Heart left ventricle (tissue), 16 donors: ENCODE results near the gene SHLD1. TPM values are rescaled to one million over a fixed set of nuclear protein-coding genes. Genes with fewer than 3 reads are reported as not detected.
A peak's percentile ranks its signal among the peaks of the same experiment; 100 is the strongest.
"Not testable (repeated sequence)": the region's sequence is repeated elsewhere in the genome, so short reads cannot be mapped to it uniquely, and the experiment has no call there.

Source experiments
- ATAC-seq, 4 donors: fragments of 200-7000 bp; cut with Tn5 transposase; one replicate each; pipeline ENCODE4 v1.9.1; 2020 to 2022; ENCODE audit warnings: moderate library complexity in 4 of 4, mild to moderate bottlenecking in 3 of 4, moderate number of reproducible peaks in 1 of 4
- DNase-seq, 5 donors: peaks; one replicate each; pipeline ENCODE4 v3.0.0-alpha.2; 2020
- H3K27ac ChIP-seq, 12 donors: fragments of 200-600 bp; sonication (generic) in 4 of 12; one replicate each; pipeline versions ENCODE4 v1.5.0 to v1.8.0; 2016 to 2022; ENCODE audit warnings: mild to moderate bottlenecking in 2 of 12
- H3K27me3 ChIP-seq, 9 donors: fragments of 200-600 bp; sonication (generic) in 2 of 9; one replicate each; pipeline versions ENCODE4 v1.5.1 to v1.8.0; 2016 to 2022; ENCODE audit warnings: mild to moderate bottlenecking in 3 of 9
- H3K36me3 ChIP-seq, 9 donors: fragments of 200-600 bp; sonication (generic) in 2 of 9; one replicate each; pipeline versions ENCODE4 v1.5.0 to v1.8.0; 2018 to 2022; ENCODE audit warnings: mild to moderate bottlenecking in 2 of 9
- H3K4me1 ChIP-seq, 12 donors: fragments of 200-600 bp; sonication (generic) in 4 of 12; one replicate each; pipeline versions ENCODE4 v1.5.0 to v1.8.0; 2016 to 2022; ENCODE audit warnings: mild to moderate bottlenecking in 3 of 12
- H3K4me3 ChIP-seq, 12 donors: fragments of 200-600 bp; sonication (generic) in 4 of 12; one replicate each; pipeline versions ENCODE4 v1.5.0 to v1.8.0; 2017 to 2022; ENCODE audit warnings: mild to moderate bottlenecking in 9 of 12, moderate library complexity in 4 of 12
- H3K9me3 ChIP-seq, 12 donors: fragments of 200-600 bp; sonication (generic) in 4 of 12; one replicate each; pipeline versions ENCODE4 v1.5.0 to v1.8.0; 2016 to 2022; ENCODE audit warnings: mild to moderate bottlenecking in 1 of 12
- CTCF ChIP-seq, 12 donors: fragments of 200-600 bp; sonication (generic) in 4 of 12; IDR thresholded peaks; one replicate each; pipeline versions ENCODE4 v1.5.0 to v1.8.0; 2018 to 2022; ENCODE audit warnings: antibody characterized with exemption in 12 of 12, mild to moderate bottlenecking in 5 of 12
- POLR2A ChIP-seq, 2 donors: fragments of 450-650 bp; IDR thresholded peaks; one replicate each; pipeline ENCODE4 v1.6.1; 2017; ENCODE audit warnings: antibody characterized with exemption in 2 of 2, mild to moderate bottlenecking in 2 of 2, moderate library complexity in 2 of 2
- WGBS, 4 donors: extraction: QIAGEN DNeasy Blood & Tissue Kit in 2 of 4; methylation state at CpG; one replicate each; pipeline versions ENCODE4 v1.1.5 to v1.1.7; 2013 to 2018; 5-methylcytosine and 5-hydroxymethylcytosine counted together
- intact Hi-C, 10 donors: fragments of 100-400 bp; cut with DNase I; formaldehyde crosslinking; loops; one replicate each; pipeline versions ENCODE4 v1.11.1 to v1.14.2; 2022
- polyA plus RNA-seq, 2 donors: library from polyadenylated mRNA; stranded (reverse); fragments of 200-250 nt; gene quantifications; one replicate each; pipeline ENCODE4 v1.2.3, GENCODE V29; 2013
- total RNA-seq, 9 donors: library from RNA; depleted of rRNA in 2 of 9; stranded (reverse); fragments of >200 nt in 2 of 9; fragmentation: NEBNext Ultra II Directional in 3 of 9; extraction: Animal tissue kit (Norgen Biotek cat#: 25700) in 3 of 9; gene quantifications; one replicate each; pipeline versions ENCODE4 v1.1.0 to v1.2.4, GENCODE V29; 2016 to 2023
- donor health status: ischemic (EF 13 %, LVEDD 7.1; RV severe dilation, severe dysfunction).
- donor health status: healthy with polysubstance abuse.
- donor health status: DM: no; HTN: yes; CAD: no.
- donor health status: DM: no; HTN: no; CAD: no.
- donor health status: ischemic (EF 25% LVEDD 6.9; RV normal size, moderate dysfunction).
- donor health status: ischemic (EF 25% LVEDD 5.7; RV mildly dilated, moderate dysfunction).
- donor health status: healthy.
- donor health status: DM: yes; HTN: yes; CAD: no.
- donor health status: ischemic (EF 35%, LVEDD 5.7; RV mildly dilated, moderate dysfunction).
- donor health status: nonischemic (EF 11% LVEDD 7.7; RV severe dilation, severe dysfunction).
- donor health status: DM: yes; HTN: yes; CAD: no.
- donor health status: PGD.
- donor health status: ischemic (EF 29% LVEDD 5.4; RV normal size, mild dysfunction).
- donor health status: nonischemic (EF 23%, LVEDD 6.1; RV moderate dilation, normal function).

SHLD1 gene
- total and polyA plus RNA-seq, 11 donors, result 0.94 to 7.1 (median 5.6) TPM

- H3K9me3 ChIP-seq, result no peaks in the 10 kb centered on the region
- whole genome bisulfite sequencing, 4 donors, result 78 to 86% (median 81%) methylated on average over 7 of the region's 7 CpGs
- ATAC-seq, result no peak
Measured at GRCh38 chr20:5797843-5798462, 47.8 kb downstream of the SHLD1 start.

DNA sequence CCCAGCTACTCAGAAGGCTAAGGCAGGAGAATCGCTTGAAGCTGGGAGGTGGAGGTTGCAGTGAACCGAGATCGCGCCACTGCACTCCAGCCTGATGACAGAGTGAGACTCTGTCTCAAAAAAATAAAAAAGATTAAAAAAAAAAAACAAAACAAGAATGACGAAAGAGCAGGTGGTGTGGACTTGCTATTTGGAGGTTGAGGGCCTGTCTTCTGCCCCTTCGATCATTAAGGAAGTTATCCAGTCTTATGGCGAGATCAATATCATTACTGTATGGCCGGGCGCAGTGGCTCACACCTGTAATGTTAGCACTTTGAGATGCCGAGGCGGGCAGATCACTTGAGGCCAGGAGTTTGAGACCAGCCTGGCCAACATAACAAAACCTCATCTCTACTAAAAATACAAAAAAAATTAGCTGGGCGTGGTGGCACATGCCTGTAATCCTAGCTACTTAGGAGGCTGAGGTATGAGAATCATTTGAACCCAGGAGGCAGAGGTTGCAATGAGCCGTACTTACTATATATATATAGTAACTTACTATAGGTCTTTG, 53.6 kb downstream of the SHLD1 start:
- intact Hi-C loops, result loop anchor here in 2 of 10 donors (10.0 kb wide), 1 partner anchor 131 kb away; no protein-coding TSS in a partner anchor
- ATAC-seq, H3K9me3 ChIP-seq, H3K27me3 ChIP-seq, H3K4me3 ChIP-seq, DNase-seq, H3K36me3 ChIP-seq, H3K27ac ChIP-seq: not testable (repeated sequence)
- WGBS, 4 donors, result 92 to 96% (median 95%) methylated on average over 13 of the region's 13 CpGs
- peaks cover 0 to 24% (median 10%) of the 10 kb centered on the region in 12 donors for H3K4me1 ChIP-seq

More at GRCh38 chr20:5797843-5798462, 47.8 kb downstream of the SHLD1 start:
- Histone ChIP-seq H3K4me1 (no peaks in the 10 kb centered on the region), H3K36me3 (peaks cover 0 to 9% (median 0%) of the 10 kb centered on the region in 9 donors), H3K27ac (no peak overlapping the region), H3K27me3 (no peaks in the 10 kb centered on the region), H3K4me3 (no peak overlapping the region)
- no peak for DNase-seq
- intact Hi-C loops, result loop anchor here in 1 of 10 donors (10.0 kb wide), 1 partner anchor 277 kb away; no protein-coding TSS in a partner anchor
- TF ChIP-seq POLR2A (IDR thresholded peaks at IDR 0.05) (no peak), CTCF (IDR thresholded peaks at IDR 0.05) (no peak)

GRCh38 chr20:5806457-5807263, 56.5 kb downstream of the SHLD1 start:
- intact Hi-C loops, result loop anchor here in 4 of 10 donors (2.0 to 10.0 kb wide), 3 partner anchors 126 to 128 kb away; no protein-coding TSS in a partner anchor
- Histone ChIP-seq H3K9me3 (no peaks in the 10 kb centered on the region), H3K27ac (no peak overlapping the region), H3K4me3 (no peak overlapping the region), H3K4me1 (peaks cover 0 to 24% (median 10%) of the 10 kb centered on the region in 12 donors), H3K27me3 (no peaks in the 10 kb centered on the region), H3K36me3 (no peaks in the 10 kb centered on the region)
- ATAC-seq, result peak; percentile 49 to 70 (median 60)
- DNase-seq, result peak in 1 of 5 donors; percentile 31
- TF ChIP-seq CTCF (IDR thresholded peaks at IDR 0.05) (peak in 6 of 12 donors; percentile 9 to 34 (median 20)), POLR2A (IDR thresholded peaks at IDR 0.05) (no peak)
- 65 to 81% (median 69%) methylated on average over 7 of the region's 7 CpGs for WGBS, 4 donors

DNA sequence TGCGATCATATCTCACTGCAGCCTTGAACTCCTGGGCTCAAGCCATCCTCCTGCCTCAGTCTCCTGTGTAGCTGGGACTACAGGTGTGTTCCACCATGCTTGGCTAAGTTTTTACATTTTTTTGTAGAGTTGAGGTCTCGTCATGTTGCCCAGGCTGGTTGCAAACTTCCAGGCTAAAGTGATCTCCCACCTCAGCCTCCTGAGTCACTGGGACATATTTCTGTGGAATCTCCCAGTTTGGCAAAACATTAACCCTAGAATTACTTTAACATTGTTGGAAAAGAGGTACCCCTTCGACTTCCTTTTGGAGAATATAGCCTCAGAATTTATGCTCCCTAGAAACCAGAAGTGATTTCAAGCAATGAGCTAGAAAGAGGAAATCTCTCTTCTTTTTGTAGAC, 57.2 kb downstream of the SHLD1 start:
- intact Hi-C loops, result loop anchor here in 4 of 10 donors (2.0 to 10.0 kb wide), 3 partner anchors 125 to 127 kb away; no protein-coding TSS in a partner anchor
- no peak overlapping the region for H3K4me3 ChIP-seq
- TF ChIP-seq POLR2A (IDR thresholded peaks at IDR 0.05), result no peak
- no peak for TF ChIP-seq CTCF (IDR thresholded peaks at IDR 0.05)
- no peaks in the 10 kb centered on the region for H3K27me3 ChIP-seq
- no peaks in the 10 kb centered on the region for H3K9me3 ChIP-seq
- peaks cover 0 to 24% (median 10%) of the 10 kb centered on the region in 12 donors for H3K4me1 ChIP-seq
- no peak overlapping the region for H3K27ac ChIP-seq
- ATAC-seq (no peak), DNase-seq (no peak)
- no peaks in the 10 kb centered on the region for H3K36me3 ChIP-seq
- WGBS, 4 donors, result 78 to 99% (median 94%) methylated on average over 3 of the region's 3 CpGs
